HCT116 (cell line): ENCODE measurements around the gene WNT2.

Experiments used
- CTCF ChIP-seq, 3 experiments: fragments of 200-600 bp in 1 of 3; sonication (generic) in 1 of 3; IDR thresholded peaks in 2 of 3; conservative IDR thresholded peaks in 1 of 3; 2 replicates each; pipeline ENCODE4 v1.5.1; 2012 to 2017; ENCODE audit warnings: low read depth in 2 of 3, low read length in 2 of 3, antibody characterized with exemption in 1 of 3, borderline replicate concordance in 1 of 3, control low read depth in 1 of 3, mild to moderate bottlenecking in 1 of 3, mixed read lengths in 1 of 3, mixed run types in 1 of 3, moderate library complexity in 1 of 3; ENCODE audit not compliant: insufficient read depth in 1 of 3
- EZH2phosphoT487 ChIP-seq: fragments of 200-600 bp; IDR thresholded peaks from 2 replicates; pipeline ENCODE4 v1.6.1; 2018; ENCODE audit warnings: antibody characterized with exemption, borderline replicate concordance
- MAX ChIP-seq: IDR thresholded peaks from 2 replicates; pipeline ENCODE4 v1.6.1; 2012
- POLR2A ChIP-seq: IDR thresholded peaks from 2 replicates; pipeline ENCODE4 v1.7.0; 2011; ENCODE audit warnings: borderline replicate concordance; ENCODE audit not compliant: insufficient read depth, insufficient read length; ENCODE audit errors: extremely low read depth
- REST ChIP-seq: IDR thresholded peaks from 2 replicates; pipeline ENCODE4 v1.6.1; 2012; ENCODE audit warnings: low read depth
- SRF ChIP-seq: IDR thresholded peaks from 2 replicates; pipeline ENCODE4 v1.6.1; 2012; ENCODE audit warnings: low read depth
- TCF7L2 ChIP-seq: IDR thresholded peaks from 2 replicates; pipeline ENCODE4 v1.7.0; 2011; ENCODE audit warnings: borderline replicate concordance, inconsistent platforms; ENCODE audit not compliant: insufficient read depth, insufficient read length; ENCODE audit errors: extremely low read depth
- ZNF274 ChIP-seq: fragments of 200-500 bp; sonication (Bioruptor generic); IDR thresholded peaks from 2 replicates; pipeline ENCODE4 v1.6.1; 2014; ENCODE audit warnings: mild to moderate bottlenecking, low read depth, low read length, inconsistent platforms

GRCh38 chr7:117362294-117362888 is 39.5 kb upstream of the WNT2 start:
- TF ChIP-seq SRF (no peak), EZH2phosphoT487 (no peak), POLR2A (no peak), TCF7L2 (no peak), CTCF (IDR thresholded peaks at IDR 0.05 in 2 of 3, conservative IDR thresholded peaks at IDR 0.05 in 1 of 3; ENCODE audit: borderline replicate concordance in 1 of 3, insufficient read depth in 1 of 3, low read depth in 2 of 3, low read length in 2 of 3) (no peak), MAX (no peak), REST (no peak), ZNF274 (no peak)
